A673 (cell line): Measurements from ENCODE around the gene LARP4. TPM values are rescaled to one million over a fixed set of nuclear protein-coding genes. Genes with fewer than 3 reads are reported as not detected.

Source experiments
- BruUV-seq: library from RNA; stranded (reverse); fragments of 400-500 nt; replicated peaks from 2 replicates; lab custom pipeline; 2021; lab: Mats Ljungman, UMichigan
- CTCF ChIA-PET: fragments of 300-600 bp; sonication (Branson Sonifier 250); formaldehyde crosslinking; loops from one replicate; lab custom pipeline; 2022; ENCODE audit warnings: antibody characterized with exemption; lab: Charles Lee
- POLR2A ChIA-PET: fragments of 300-600 bp; sonication (Branson Sonifier 250); formaldehyde crosslinking; loops from one replicate; lab custom pipeline; 2022; ENCODE audit warnings: antibody characterized with exemption; ENCODE audit not compliant: low non-redundant PET; lab: Charles Lee
- DNase-seq: peaks from one replicate; pipeline ENCODE4 v3.0.0-alpha.2; 2015; ENCODE audit warnings: low spot score
- H3K27ac ChIP-seq: fragments of 200-600 bp; sonication (generic); 2 replicates; pipeline ENCODE4 v1.5.1; 2016; ENCODE audit warnings: mixed run types, low read depth, mild to moderate bottlenecking, mixed read lengths, antibody characterized with exemption, low read length; ENCODE audit not compliant: poor library complexity, severe bottlenecking
- H3K27me3 ChIP-seq: fragments of 200-600 bp; sonication (generic); replicated peaks from 2 replicates; pipeline ENCODE4 v1.6.1; 2017; ENCODE audit warnings: mixed run types, low read depth, mild to moderate bottlenecking, mixed read lengths, antibody characterized with exemption, low read length; ENCODE audit not compliant: insufficient read depth, poor library complexity
- H3K36me3 ChIP-seq: fragments of 200-600 bp; sonication (generic); 2 replicates; pipeline ENCODE4 v1.6.1; 2016; ENCODE audit warnings: mixed run types, mild to moderate bottlenecking, mixed read lengths, antibody characterized with exemption, low read length; ENCODE audit not compliant: insufficient read depth, poor library complexity, severe bottlenecking
- H3K4me1 ChIP-seq: fragments of 200-600 bp; sonication (generic); 2 replicates; pipeline ENCODE4 v1.6.1; 2017; ENCODE audit warnings: mixed run types, mild to moderate bottlenecking, mixed read lengths, antibody characterized with exemption, low read length; ENCODE audit not compliant: insufficient read depth, poor library complexity, severe bottlenecking
- H3K4me3 ChIP-seq: fragments of 200-600 bp; sonication (generic); 2 replicates; pipeline ENCODE4 v1.5.1; 2016; ENCODE audit warnings: low read depth, mixed run types, mild to moderate bottlenecking, mixed read lengths, low read length; ENCODE audit not compliant: poor library complexity, severe bottlenecking
- H3K9me3 ChIP-seq: fragments of 200-600 bp; sonication (generic); 2 replicates; pipeline ENCODE4 v1.6.1; 2016; ENCODE audit warnings: mixed run types, low read depth, mild to moderate bottlenecking, mixed read lengths, antibody characterized with exemption, low read length; ENCODE audit not compliant: poor library complexity, severe bottlenecking
- CTCF ChIP-seq: fragments of 300-800, 200-600 bp; sonication (generic); conservative IDR thresholded peaks from 2 replicates; pipeline ENCODE4 v1.5.1; 2017; ENCODE audit warnings: low read depth, mild to moderate bottlenecking, antibody characterized with exemption, low read length, moderate library complexity, mixed read lengths
- EZH2 ChIP-seq: fragments of 200-600 bp; sonication (generic); IDR thresholded peaks from 2 replicates; pipeline ENCODE4 v1.6.1; 2017; ENCODE audit warnings: borderline replicate concordance, low read depth, mild to moderate bottlenecking, mixed read lengths, antibody characterized with exemption, low read length; ENCODE audit not compliant: poor library complexity, severe bottlenecking
- intact Hi-C: fragments of 100-400 bp; cut with micrococcal nuclease; formaldehyde crosslinking; loops from one replicate; pipeline ENCODE4 v1.10.0; 2022; ENCODE audit not compliant: unreplicated experiment
- total RNA-seq: library from RNA; stranded (reverse); gene quantifications from 2 replicates; pipeline ENCODE4 v1.2.3, GENCODE V29; 2021

LARP4 gene
- total RNA-seq, 1 experiment from 2014 or later, result 91.0 TPM

- ChIA-PET POLR2A (no interaction called here), CTCF (interaction anchor here (0.6 to 1.8 kb wide), 9 partner anchors 81 to 845 kb away, joined by 3 to 14 read pairs (median 3); partner anchors contain the start of gene SLC11A2)
- Histone ChIP-seq H3K27ac (peak within 1 kb of the TSS; percentile 93), H3K36me3 (no peaks in the 10 kb centered on the region), H3K27me3 (no peaks in the 10 kb centered on the region), H3K4me1 (peaks cover 35% of the 10 kb centered on the region), H3K4me3 (peak within 1 kb of the TSS; percentile 74), H3K9me3 (no peaks in the 10 kb centered on the region)
- intact Hi-C loops, result loop anchor here (1.0 to 10.0 kb wide), 4 partner anchors 132 to 520 kb away; partner anchors contain the start of gene SLC11A2
- DNase-seq, result peak; percentile 93
- no TSS peak for BruUV-seq
- peak; percentile 84 for TF ChIP-seq CTCF
- no peak for TF ChIP-seq EZH2
Observed at GRCh38 chr12:50504798-50505674, 104.4 kb downstream of the LARP4 start, which contains the start of gene DIP2B. TSS of gene DIP2B (plus strand) at chr12:50504985. CDS start at chr12:50505141, 156 bp downstream.

GRCh38 chr12:50505675-50506530 is 105.2 kb downstream of the LARP4 start:
- no peaks in the 10 kb centered on the region for H3K27me3 ChIP-seq
- no peaks in the 10 kb centered on the region for H3K9me3 ChIP-seq
- intact Hi-C loops, result loop anchor here (1.0 to 10.0 kb wide), 3 partner anchors 131 to 519 kb away; partner anchors contain the start of gene SLC11A2
- H3K4me1 ChIP-seq, result peaks cover 39% of the 10 kb centered on the region
- peak; percentile 21 for DNase-seq
- no peaks in the 10 kb centered on the region for H3K36me3 ChIP-seq
- H3K4me3 ChIP-seq, result peak overlapping the region; percentile 74
- TF ChIP-seq CTCF (no peak), EZH2 (no peak)
- ChIA-PET CTCF (interaction anchor here (1.5 to 1.8 kb wide), 2 partner anchors 132 to 159 kb away, joined by 7 to 14 read pairs; no protein-coding TSS in a partner anchor), POLR2A (no interaction called here)
- BruUV-seq, result TSS peak; percentile 40
- peak overlapping the region; percentile 93 for H3K27ac ChIP-seq
